Measurements from ENCODE around the gene DPPA2.

The DPPA2 gene

DNA sequence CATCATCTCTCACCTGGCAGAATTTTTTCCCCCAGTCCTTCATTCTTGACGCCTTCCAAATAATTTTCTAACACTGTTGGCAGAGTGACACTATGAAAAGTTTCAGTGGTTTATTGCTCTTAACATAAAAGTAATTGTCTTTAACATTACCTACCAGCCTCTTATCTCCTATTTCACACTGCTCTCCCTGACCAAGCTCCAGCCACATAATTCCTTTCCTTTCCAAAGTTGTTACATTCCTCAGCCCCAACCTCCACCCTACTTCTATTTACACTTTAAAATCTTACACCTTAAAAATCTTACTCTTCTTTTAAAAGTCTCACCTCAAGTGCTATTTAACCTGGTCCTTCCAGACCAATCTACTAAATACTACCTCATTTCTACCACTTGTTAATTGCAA, 18.3 kb upstream of the DPPA2 start:
- H3K4me1 ChIP-seq (ENCODE audit: insufficient read depth, low read length, poor library complexity, severe bottlenecking), result no peaks in the 10 kb centered on the region
- H4K20me1 ChIP-seq (ENCODE audit: insufficient read depth, low read length, poor library complexity, severe bottlenecking), result no peaks in the 10 kb centered on the region
- no peaks in the 10 kb centered on the region for H3K79me2 ChIP-seq (ENCODE audit: insufficient read depth, low read length)
- H3K36me3 ChIP-seq (ENCODE audit: insufficient read depth, low read length), result no peaks in the 10 kb centered on the region
- no peak overlapping the region for H3K9ac ChIP-seq (ENCODE audit: low read depth, low read length, poor library complexity, severe bottlenecking)
- H3K4me2 ChIP-seq (ENCODE audit: low read depth, low read length, poor library complexity, severe bottlenecking), result no peak overlapping the region
- H3F3A ChIP-seq (ENCODE audit: low read depth), result no peaks in the 10 kb centered on the region
- no peaks in the 10 kb centered on the region for H3K9me2 ChIP-seq (replicated peaks; ENCODE audit: low read depth, low read length)
- no peak overlapping the region for H3K4me3 ChIP-seq (ENCODE audit: low read length, poor library complexity, severe bottlenecking)
- H3K27me3 ChIP-seq (ENCODE audit: insufficient read depth, low read length, poor library complexity, severe bottlenecking), result no peaks in the 10 kb centered on the region
- H3K9me3 ChIP-seq (ENCODE audit: insufficient read depth, low read depth, low read length), result no peaks in the 10 kb centered on the region
- TF ChIP-seq, protein P1, sequence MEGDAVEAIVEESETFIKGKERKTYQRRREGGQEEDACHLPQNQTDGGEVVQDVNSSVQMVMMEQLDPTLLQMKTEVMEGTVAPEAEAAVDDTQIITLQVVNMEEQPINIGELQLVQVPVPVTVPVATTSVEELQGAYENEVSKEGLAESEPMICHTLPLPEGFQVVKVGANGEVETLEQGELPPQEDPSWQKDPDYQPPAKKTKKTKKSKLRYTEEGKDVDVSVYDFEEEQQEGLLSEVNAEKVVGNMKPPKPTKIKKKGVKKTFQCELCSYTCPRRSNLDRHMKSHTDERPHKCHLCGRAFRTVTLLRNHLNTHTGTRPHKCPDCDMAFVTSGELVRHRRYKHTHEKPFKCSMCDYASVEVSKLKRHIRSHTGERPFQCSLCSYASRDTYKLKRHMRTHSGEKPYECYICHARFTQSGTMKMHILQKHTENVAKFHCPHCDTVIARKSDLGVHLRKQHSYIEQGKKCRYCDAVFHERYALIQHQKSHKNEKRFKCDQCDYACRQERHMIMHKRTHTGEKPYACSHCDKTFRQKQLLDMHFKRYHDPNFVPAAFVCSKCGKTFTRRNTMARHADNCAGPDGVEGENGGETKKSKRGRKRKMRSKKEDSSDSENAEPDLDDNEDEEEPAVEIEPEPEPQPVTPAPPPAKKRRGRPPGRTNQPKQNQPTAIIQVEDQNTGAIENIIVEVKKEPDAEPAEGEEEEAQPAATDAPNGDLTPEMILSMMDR (conservative IDR thresholded peaks at IDR 0.05; ENCODE audit: low read length), result no peak
- TF ChIP-seq EZH2phosphoT487 (IDR thresholded peaks at IDR 0.05; ENCODE audit: borderline replicate concordance), result no peak
- no peak overlapping the region for H2AFZ ChIP-seq (ENCODE audit: low read length)

DNA sequence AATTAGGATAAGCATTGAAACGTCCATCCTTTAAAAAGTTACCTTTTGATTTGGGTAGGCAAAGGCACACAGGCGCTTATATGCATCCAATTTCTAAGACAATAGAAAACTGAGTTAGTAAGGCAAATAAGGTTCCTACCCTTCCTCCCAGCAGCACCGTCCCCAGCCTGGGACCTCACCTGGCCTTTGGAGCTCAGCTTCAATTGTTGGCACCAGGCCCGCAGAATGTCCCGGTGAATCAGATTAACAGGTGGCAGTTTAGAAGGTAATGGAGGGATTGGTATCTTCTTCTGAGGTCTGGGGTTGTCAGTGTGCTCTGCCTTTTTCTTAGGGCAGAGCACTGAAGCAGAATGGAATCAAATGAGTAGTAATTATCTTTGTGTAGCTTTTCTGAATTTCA, 15.4 kb upstream of the DPPA2 start:
- TF ChIP-seq, protein P1 (conservative IDR thresholded peaks at IDR 0.05; ENCODE audit: low read length), result no peak
- no peak for TF ChIP-seq EZH2phosphoT487 (IDR thresholded peaks at IDR 0.05; ENCODE audit: borderline replicate concordance)
- Histone ChIP-seq H3K4me2 (ENCODE audit: low read depth, low read length, poor library complexity, severe bottlenecking) (no peak overlapping the region), H3K4me3 (ENCODE audit: low read length, poor library complexity, severe bottlenecking) (no peak overlapping the region), H2AFZ (ENCODE audit: low read length) (no peak overlapping the region), H3K9me3 (ENCODE audit: insufficient read depth, low read depth, low read length) (no peaks in the 10 kb centered on the region), H4K20me1 (ENCODE audit: insufficient read depth, low read length, poor library complexity, severe bottlenecking) (no peaks in the 10 kb centered on the region), H3K27me3 (ENCODE audit: insufficient read depth, low read length, poor library complexity, severe bottlenecking) (no peaks in the 10 kb centered on the region), H3K4me1 (ENCODE audit: insufficient read depth, low read length, poor library complexity, severe bottlenecking) (no peaks in the 10 kb centered on the region), H3K79me2 (ENCODE audit: insufficient read depth, low read length) (no peaks in the 10 kb centered on the region), H3K9me2 (replicated peaks; ENCODE audit: low read depth, low read length) (no peaks in the 10 kb centered on the region), H3K9ac (ENCODE audit: low read depth, low read length, poor library complexity, severe bottlenecking) (no peak overlapping the region), H3F3A (ENCODE audit: low read depth) (no peaks in the 10 kb centered on the region), H3K36me3 (ENCODE audit: insufficient read depth, low read length) (no peaks in the 10 kb centered on the region)

DNA sequence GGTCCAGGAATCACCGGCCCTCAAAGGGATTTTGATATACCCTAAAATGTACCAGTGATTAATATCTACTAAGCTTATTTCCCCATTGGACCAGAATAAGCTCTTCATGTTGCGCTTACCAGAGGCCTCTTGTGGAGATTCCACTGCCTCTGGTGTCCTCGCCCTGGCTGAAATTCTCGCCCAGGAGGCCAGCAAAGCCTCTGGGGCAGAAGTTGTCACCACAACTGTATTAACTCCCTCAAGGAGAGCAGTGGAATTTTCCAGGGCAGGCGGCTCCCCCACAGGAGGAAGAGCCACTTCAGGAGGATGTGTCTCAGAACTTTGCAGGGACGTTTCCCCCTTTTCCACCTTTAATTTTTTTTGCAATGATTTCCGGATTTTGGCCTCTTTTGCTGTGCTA, 14.1 kb upstream of the DPPA2 start:
- Histone ChIP-seq H3K4me3 (ENCODE audit: low read length, poor library complexity, severe bottlenecking) (no peak overlapping the region), H3K9me3 (ENCODE audit: insufficient read depth, low read depth, low read length) (no peaks in the 10 kb centered on the region), H3K36me3 (ENCODE audit: insufficient read depth, low read length) (no peaks in the 10 kb centered on the region), H2AFZ (ENCODE audit: low read length) (no peak overlapping the region; the same call in 1 of the 2 replicates), H3K79me2 (ENCODE audit: insufficient read depth, low read length) (no peaks in the 10 kb centered on the region), H3K9me2 (replicated peaks; ENCODE audit: low read depth, low read length) (no peaks in the 10 kb centered on the region), H3F3A (ENCODE audit: low read depth) (no peaks in the 10 kb centered on the region), H3K4me1 (ENCODE audit: insufficient read depth, low read length, poor library complexity, severe bottlenecking) (no peaks in the 10 kb centered on the region), H3K9ac (ENCODE audit: low read depth, low read length, poor library complexity, severe bottlenecking) (no peak overlapping the region), H3K27me3 (ENCODE audit: insufficient read depth, low read length, poor library complexity, severe bottlenecking) (no peaks in the 10 kb centered on the region), H4K20me1 (ENCODE audit: insufficient read depth, low read length, poor library complexity, severe bottlenecking) (no peaks in the 10 kb centered on the region), H3K4me2 (ENCODE audit: low read depth, low read length, poor library complexity, severe bottlenecking) (no peak overlapping the region)
- TF ChIP-seq EZH2phosphoT487 (IDR thresholded peaks at IDR 0.05; ENCODE audit: borderline replicate concordance), result no peak
- TF ChIP-seq, protein P1 (conservative IDR thresholded peaks at IDR 0.05; ENCODE audit: low read length), result no peak
